ENCODE measurements around the gene FKBP5. TPM values are rescaled to one million over a fixed set of nuclear protein-coding genes. Genes with fewer than 3 reads are reported as not detected.

Gene FKBP5
- total RNA-seq, 1 experiment from 2014 or later = 33.9 TPM

DNA sequence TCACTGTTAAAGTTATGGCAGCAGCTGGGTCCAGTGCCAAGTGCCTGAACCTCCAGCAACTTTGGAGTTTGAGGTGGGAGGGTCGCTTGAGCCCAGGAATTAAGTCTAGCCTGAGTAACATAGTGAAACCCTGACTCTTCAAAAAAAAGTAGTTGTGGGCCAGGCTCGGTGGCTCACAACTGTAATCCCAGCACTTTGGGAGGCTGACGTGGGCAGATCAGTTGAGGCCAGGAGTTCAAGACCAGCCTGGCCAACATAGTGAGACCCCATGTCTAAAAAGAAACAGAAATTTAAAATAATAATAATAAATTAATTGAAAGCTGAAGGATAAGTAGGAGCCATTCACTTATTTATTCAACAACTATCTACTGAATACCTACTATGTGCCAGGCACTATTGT lies 33.8 kb downstream of the FKBP5 start:
- no peaks in the 10 kb centered on the region for H3K79me2 ChIP-seq (ENCODE audit: insufficient read depth, low read length)
- H3K4me3 Mint-ChIP-seq = no peak overlapping the region
- WGBS (ENCODE audit: extremely low coverage, insufficient read length, low lambda C conversion rate) = no CpG with 5 or more reads among the region's 3 CpGs

More for the DNA sequence above, 33.8 kb downstream of the FKBP5 start:
- Histone ChIP-seq H3K9ac (ENCODE audit: extremely low read depth, insufficient read length, low read length) (no peak overlapping the region), H3K4ac (ENCODE audit: low read depth, low read length) (no peak overlapping the region), H3K4me2 (ENCODE audit: insufficient read depth, insufficient read length, low read length) (no peak overlapping the region), H2AFZ (ENCODE audit: low read length) (no peak overlapping the region), H3K27ac (ENCODE audit: insufficient read length, low read depth, low read length) (no peak overlapping the region), H4K8ac (replicated peaks; ENCODE audit: insufficient read length, low read depth, low read length) (no peak overlapping the region), H3K18ac (ENCODE audit: insufficient read length, low read depth, low read length) (no peak overlapping the region), H4K5ac (ENCODE audit: insufficient read length, low read depth, low read length) (no peak overlapping the region), H3K23ac (ENCODE audit: insufficient read length, low read depth, low read length) (no peak overlapping the region), H4K91ac (ENCODE audit: insufficient read length, low read depth, low read length) (no peak overlapping the region), H2BK15ac (ENCODE audit: low read depth, low read length) (no peak overlapping the region), H2BK5ac (ENCODE audit: insufficient read length, low read length) (no peak overlapping the region), H3K23me2 (ENCODE audit: insufficient read length, low read depth, low read length, poor library complexity, severe bottlenecking) (no peaks in the 10 kb centered on the region), H3K4me1 (ENCODE audit: insufficient read depth, low read length) (no peaks in the 10 kb centered on the region), H2BK20ac (ENCODE audit: low read depth, low read length, poor library complexity, severe bottlenecking) (no peak overlapping the region), H2BK120ac (ENCODE audit: low read depth, low read length, poor library complexity, severe bottlenecking) (no peak overlapping the region), H3K14ac (ENCODE audit: insufficient read depth, low read length) (no peak overlapping the region), H3K9me3 (ENCODE audit: control insufficient read depth, low read depth, low read length) (no peaks in the 10 kb centered on the region), H3K56ac (ENCODE audit: insufficient read length, low read depth, low read length) (no peak overlapping the region), H2BK12ac (ENCODE audit: insufficient read length, low read depth, low read length) (no peak overlapping the region), H3T11ph (ENCODE audit: low read length) (no peak overlapping the region), H4K20me1 (ENCODE audit: control insufficient read depth, insufficient read depth, insufficient read length) (no peaks in the 10 kb centered on the region), H3K79me1 (ENCODE audit: insufficient read depth, low read depth, low read length, poor library complexity, severe bottlenecking) (peaks cover 6% of the 10 kb centered on the region), H2AK5ac (ENCODE audit: insufficient read length, low read length) (no peak overlapping the region), H3K27me3 (ENCODE audit: insufficient read depth, low read length) (no peaks in the 10 kb centered on the region)
- peaks cover 6 to 12% of the 10 kb centered on the region in 2 experiments; a peak in 3 of 4 replicates for H3K4me1 Mint-ChIP-seq
- no peaks in the 10 kb centered on the region for H3K27me3 Mint-ChIP-seq (ENCODE audit: low read depth)
- no peak for DNase-seq
- TF ChIP-seq, protein P1, sequence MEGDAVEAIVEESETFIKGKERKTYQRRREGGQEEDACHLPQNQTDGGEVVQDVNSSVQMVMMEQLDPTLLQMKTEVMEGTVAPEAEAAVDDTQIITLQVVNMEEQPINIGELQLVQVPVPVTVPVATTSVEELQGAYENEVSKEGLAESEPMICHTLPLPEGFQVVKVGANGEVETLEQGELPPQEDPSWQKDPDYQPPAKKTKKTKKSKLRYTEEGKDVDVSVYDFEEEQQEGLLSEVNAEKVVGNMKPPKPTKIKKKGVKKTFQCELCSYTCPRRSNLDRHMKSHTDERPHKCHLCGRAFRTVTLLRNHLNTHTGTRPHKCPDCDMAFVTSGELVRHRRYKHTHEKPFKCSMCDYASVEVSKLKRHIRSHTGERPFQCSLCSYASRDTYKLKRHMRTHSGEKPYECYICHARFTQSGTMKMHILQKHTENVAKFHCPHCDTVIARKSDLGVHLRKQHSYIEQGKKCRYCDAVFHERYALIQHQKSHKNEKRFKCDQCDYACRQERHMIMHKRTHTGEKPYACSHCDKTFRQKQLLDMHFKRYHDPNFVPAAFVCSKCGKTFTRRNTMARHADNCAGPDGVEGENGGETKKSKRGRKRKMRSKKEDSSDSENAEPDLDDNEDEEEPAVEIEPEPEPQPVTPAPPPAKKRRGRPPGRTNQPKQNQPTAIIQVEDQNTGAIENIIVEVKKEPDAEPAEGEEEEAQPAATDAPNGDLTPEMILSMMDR (conservative IDR thresholded peaks at IDR 0.05) = no peak
- H3K27ac Mint-ChIP-seq = no peak overlapping the region
- peaks cover 6 to 9% (median 8%) of the 10 kb centered on the region in 3 experiments; a peak in 5 of 7 replicates for H3K36me3 Mint-ChIP-seq (ENCODE audit: insufficient read depth in 1 of 3, low read depth in 3 of 3)
- peaks cover 3 to 5% of the 10 kb centered on the region in 2 experiments; a peak in 2 of 5 replicates for H3K9me3 Mint-ChIP-seq
